HG03432 (cell line): ENCODE measurements around the gene CAMSAP3.
A peak's percentile ranks its signal among the peaks of the same experiment; 100 is the strongest.

Source experiments
- ATAC-seq: cut with Tn5 transposase; IDR thresholded peaks from one replicate; pipeline ENCODE4 v1.9.1; 2021; ENCODE audit warnings: mild to moderate bottlenecking, moderate library complexity; ENCODE audit not compliant: unreplicated experiment

Gene CAMSAP3

GRCh38 chr19:7595466-7596133 lies at the start of gene CAMSAP3:
Gene CAMSAP3 (plus strand): TSS chr19:7595863. CDS start chr19:7596003, 140 bp downstream.
- peak; percentile 48 for ATAC-seq

GRCh38 chr19:7545904-7546303 lies 49.8 kb upstream of the CAMSAP3 start:
- ATAC-seq, result no peak

GRCh38 chr19:7547159-7547558 lies 48.5 kb upstream of the CAMSAP3 start:
- ATAC-seq, result no peak

GRCh38 chr19:7549429-7550148 lies 46.1 kb upstream of the CAMSAP3 start:
- no peak for ATAC-seq

- ATAC-seq, result no peak
Measured at GRCh38 chr19:7550169-7550770, 45.4 kb upstream of the CAMSAP3 start.

- ATAC-seq, result no peak
Measured at GRCh38 chr19:7550987-7551761, 44.5 kb upstream of the CAMSAP3 start.

DNA sequence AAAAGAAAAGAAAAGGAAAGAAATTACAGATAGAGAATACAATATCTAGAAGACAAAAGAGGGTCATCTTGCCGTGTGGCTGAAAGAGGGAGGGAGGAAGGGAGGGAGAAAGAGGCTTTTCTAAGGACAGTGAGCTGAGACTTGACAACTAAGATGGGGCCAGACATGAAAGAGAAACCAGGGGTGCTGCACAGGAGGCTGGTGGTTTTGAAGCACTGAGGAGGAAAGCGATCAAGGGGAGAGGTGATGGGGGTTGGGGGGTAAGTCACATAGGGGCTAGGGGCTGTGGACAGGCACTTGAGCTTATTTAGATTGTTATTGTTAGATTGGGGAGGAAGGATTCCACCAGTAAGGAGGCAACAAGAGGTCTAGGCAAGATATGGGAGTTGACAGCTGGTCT lies 42.9 kb upstream of the CAMSAP3 start:
- ATAC-seq, result no peak

GRCh38 chr19:7554565-7554964 lies 41.1 kb upstream of the CAMSAP3 start:
- no peak for ATAC-seq

DNA sequence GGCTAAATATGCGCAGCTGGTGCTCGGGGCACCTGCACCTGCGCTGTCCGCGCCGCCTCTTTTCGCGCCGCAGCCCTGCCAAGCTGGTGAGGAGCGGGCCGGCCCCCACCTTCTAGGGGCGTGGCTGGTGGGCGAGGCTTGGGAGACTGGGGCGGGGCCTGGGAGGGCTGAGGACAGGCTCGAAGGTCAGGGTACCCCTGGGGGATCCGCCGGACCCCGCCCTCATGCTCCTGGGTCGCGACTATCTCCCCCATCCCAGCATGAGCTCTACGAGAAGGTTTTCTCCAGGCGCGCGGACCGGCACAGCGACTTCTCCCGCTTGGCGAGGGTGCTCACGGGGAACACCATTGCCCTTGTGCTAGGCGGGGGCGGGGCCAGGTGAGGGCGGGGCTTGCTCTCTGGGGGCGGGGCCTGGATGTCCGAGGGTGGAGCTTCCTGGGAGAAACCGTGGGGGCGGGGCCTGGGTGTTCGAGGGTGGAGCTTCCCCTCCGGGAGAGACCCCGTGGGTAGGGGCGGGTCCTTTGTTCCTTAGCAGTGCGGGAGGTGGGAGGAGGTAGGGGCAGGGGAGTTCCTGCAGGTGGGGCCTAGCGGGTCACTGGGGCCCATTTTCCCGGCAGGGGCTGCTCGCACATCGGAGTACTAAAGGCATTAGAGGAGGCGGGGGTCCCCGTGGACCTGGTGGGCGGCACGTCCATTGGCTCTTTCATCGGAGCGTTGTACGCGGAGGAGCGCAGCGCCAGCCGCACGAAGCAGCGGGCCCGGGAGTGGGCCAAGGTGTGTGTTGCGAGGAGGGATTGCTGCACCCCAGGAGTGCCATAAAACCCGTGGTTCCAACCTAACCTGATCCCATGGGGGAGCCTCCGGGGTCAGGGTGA lies 40.4 kb upstream of the CAMSAP3 start:
- ATAC-seq, result no peak

DNA sequence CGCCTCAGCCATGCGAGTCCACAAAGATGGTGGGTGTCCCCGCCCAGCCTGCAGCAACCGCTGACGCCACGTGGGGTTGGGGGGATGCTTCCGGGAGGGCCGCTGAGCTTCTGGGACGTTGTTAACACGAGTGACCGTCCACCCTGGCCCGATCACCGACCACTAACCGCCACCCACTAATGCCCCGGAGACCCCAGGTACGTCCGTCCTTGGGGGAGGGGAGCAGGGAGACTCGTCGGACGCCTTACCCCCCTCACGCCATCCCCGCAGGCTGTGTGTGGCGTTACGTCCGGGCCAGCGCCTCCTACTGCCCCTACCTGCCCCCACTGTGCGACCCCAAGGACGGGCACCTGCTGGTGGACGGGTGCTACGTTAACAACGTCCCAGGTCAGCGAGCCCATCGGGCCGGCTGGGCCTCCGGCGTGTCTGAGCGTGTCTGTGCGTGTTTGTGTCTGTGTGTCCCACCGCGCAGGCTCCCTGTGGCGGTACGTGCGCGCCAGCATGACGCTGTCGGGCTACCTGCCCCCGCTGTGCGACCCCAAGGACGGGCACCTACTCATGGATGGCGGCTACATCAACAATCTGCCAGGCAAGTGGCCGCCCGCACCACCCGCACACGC lies 38.9 kb upstream of the CAMSAP3 start:
- ATAC-seq, result no peak

DNA sequence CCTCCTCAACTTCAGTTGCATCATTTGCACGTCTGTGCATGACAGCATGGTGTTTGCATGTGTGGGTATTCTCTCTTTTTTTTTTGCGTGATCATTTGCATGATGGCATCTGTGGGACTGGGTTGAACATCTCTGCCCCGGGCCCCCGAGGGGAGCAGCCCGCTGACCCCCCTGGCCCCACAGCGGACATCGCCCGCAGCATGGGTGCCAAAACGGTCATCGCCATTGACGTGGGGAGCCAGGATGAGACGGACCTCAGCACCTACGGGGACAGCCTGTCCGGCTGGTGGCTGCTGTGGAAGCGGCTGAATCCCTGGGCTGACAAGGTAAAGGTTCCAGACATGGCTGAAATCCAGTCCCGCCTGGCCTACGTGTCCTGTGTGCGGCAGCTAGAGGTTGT lies 37.0 kb upstream of the CAMSAP3 start:
- no peak for ATAC-seq

DNA sequence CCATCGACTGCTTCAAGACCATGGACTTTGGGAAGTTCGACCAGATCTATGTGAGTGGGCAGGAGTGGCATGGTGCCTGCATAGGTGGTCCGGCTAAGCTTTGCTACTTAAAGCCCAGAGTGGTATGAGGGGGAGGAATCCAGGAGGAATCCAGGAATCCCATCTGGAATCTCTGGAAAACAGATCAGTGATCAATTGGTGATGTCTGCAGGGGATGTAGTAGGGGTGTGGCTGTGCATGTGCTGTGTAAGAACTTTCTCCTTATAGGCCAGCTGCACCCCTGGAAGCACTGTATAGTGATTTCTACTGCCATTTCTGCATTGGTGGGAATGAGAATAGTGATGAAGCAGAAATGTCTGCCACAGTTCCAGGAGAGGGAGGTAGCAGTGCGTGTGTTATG lies 36.6 kb upstream of the CAMSAP3 start:
- no peak for ATAC-seq

DNA sequence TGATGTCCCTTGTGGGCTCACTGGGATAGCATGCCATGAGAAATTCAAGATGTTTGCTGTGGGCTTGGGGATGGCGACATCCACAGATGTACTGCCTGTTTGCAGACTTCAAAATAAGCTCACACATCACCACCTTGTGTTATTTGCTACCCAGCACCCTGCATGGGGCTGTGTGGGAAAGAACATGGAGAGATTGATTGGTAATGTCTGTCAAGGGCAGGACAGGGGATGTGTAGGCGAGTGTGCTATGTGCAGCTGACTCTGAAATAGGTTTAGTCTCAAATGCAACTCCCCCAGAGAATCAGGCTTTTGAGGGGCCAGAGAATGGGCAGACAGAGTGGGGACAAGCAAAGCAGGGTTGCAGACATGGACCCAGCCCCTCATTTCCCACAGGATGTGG lies 35.4 kb upstream of the CAMSAP3 start:
- ATAC-seq, result no peak

DNA sequence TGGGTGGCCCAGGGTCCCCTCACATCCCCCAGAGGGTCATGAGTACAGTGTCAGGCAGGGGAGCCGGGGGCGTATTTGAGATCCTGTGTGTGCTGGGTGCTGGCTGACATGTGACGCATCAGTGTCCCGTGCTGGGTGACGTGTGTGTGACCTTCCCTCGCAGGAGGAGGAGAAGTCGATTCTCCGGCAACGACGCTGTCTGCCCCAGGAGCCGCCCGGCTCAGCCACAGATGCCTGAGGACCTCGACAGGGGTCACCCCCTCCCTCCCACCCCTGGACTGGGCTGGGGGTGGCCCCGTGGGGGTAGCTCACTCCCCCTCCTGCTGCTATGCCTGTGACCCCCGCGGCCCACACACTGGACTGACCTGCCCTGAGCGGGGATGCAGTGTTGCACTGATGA lies 34.3 kb upstream of the CAMSAP3 start:
- no peak for ATAC-seq

DNA sequence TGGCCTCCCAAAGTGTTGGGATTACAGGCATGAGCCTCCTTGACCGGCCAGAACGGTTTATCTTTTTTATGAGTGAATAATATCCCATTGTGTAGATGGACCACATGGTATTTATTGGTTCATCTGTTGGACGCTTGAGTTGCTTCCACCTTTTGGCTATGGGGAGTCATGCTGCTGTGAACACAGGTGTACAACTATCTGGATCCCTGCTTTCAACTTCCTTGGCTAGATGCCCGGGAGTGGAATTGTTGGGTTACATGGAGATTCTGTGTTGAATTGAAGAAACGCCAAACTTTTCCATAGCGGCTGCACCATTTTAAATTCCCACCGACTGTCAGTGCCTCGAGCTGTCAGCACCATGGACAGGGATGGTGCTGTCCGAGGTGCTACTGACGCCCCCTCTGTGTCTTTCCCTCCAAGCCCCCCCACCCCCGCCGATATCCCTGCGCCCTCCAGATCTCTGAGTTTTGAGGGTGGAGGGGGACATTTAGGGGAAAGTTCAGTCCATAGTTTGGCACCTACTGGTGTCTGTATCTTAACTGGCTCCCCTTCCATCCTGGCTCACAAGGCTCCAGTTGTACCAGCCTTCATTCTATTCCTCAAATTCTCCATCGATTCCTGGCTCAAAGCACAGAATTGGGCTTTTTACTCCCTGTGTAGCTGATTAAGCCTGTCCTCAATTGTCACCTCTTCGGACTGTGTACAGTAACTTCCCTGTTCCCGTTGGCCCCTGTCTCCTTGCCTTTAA lies 32.8 kb upstream of the CAMSAP3 start:
- ATAC-seq, result no peak

- no peak for ATAC-seq
Measured at GRCh38 chr19:7564866-7565265, 30.8 kb upstream of the CAMSAP3 start.

DNA sequence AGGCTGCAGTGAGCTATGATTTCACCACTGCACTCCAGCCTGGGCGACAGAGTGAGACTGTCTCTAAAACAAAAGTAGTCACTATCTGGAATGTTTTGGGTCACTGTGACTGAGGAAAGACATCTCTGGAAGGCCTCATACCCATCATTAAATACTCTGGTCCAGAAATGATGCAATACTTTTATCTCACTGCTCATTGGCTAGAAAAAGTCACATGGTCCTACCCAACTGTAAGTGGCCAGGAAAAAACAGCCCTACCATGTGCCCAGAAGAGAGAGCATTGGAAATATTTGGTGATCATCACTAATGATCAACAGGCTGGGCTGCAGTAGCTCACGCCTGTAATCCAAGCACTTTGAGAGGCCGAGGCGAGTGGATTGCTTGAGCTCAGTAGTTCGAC lies 30.3 kb upstream of the CAMSAP3 start:
- ATAC-seq, result no peak

DNA sequence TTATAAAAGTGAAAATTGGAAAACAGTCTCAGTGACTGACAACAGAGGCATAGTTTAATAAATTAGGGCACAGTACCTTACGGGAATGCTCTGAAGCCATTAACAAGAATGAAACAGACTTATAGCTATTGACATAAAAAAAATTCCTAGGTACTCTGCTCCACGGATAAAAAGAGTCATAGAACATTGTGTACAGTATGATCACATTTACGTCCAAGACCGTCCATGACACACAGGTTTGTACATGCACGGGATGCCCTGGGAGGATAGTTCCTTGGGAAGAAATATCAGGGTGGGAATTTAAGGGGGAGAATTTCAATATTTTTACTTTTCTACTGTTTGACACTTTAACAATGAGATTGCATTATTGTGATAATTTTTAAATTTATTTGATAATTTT lies 24.9 kb upstream of the CAMSAP3 start:
- ATAC-seq, result no peak

DNA sequence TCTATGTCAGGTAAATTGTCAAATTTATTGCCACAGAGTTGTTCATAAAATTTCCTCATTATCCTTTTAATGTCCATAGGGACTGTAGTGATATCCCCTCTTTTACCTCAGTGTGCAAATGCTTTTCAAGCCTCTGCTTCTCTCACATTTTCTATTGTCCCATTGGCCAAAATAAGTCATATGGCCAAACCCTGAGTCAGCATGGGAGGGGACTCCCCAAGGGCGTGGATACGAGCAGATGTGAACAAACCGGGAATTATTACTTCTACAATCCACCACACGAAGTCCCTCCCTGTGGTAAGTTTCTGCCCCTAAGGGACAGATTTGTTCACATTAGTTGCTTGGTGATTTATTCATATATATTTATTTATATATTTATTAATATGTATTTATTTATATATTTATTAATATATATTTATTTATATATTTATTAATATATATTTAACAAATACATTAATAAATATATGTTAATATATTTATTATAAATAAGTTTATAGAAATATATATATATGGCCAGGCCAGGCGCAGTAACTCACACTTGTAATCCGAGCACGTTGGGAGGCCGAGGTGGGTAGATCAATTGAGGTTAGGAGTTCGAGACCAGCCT lies 20.1 kb upstream of the CAMSAP3 start:
- ATAC-seq, result no peak
